Brain microvascular endothelial cell (primary cell): ENCODE measurements around the gene CCDC167.
A peak's percentile ranks its signal among the peaks of the same experiment; 100 is the strongest.
"Not testable (repeated sequence)": the region's sequence is repeated elsewhere in the genome, so short reads cannot be mapped to it uniquely, and the experiment has no call there.

Experiments used
- DNase-seq: peaks from one replicate; pipeline ENCODE4 v3.0.0-alpha.2; 2020
- H3K27ac ChIP-seq: fragments of 250-450 bp; sonication (Bioruptor Pico); 2 replicates; pipeline ENCODE4 v1.5.1; 2020; ENCODE audit warnings: mild to moderate bottlenecking, moderate library complexity
- H3K27me3 ChIP-seq: fragments of 250-450 bp; sonication (Bioruptor Pico); replicated peaks from 2 replicates; pipeline ENCODE4 v1.5.1; 2020; ENCODE audit warnings: mild to moderate bottlenecking
- H3K36me3 ChIP-seq: fragments of 250-450 bp; sonication (Bioruptor Pico); replicated peaks from 2 replicates; pipeline ENCODE4 v1.5.1; 2020; ENCODE audit warnings: mild to moderate bottlenecking
- H3K4me3 ChIP-seq: 2 replicates; pipeline ENCODE4 v1.5.1; 2011; ENCODE audit warnings: low read depth, mild to moderate bottlenecking, control low read depth, low read length, moderate library complexity
- CTCF ChIP-seq: IDR thresholded peaks from 2 replicates; pipeline ENCODE4 v1.5.1; 2011; ENCODE audit warnings: low read depth, mild to moderate bottlenecking, moderate library complexity, low read length, control low read depth, inconsistent platforms; ENCODE audit errors: missing control alignments
- in situ Hi-C: cut with HindIII; loops from 2 replicates; pipeline ENCODE4 v1.10.0; 2017; ENCODE audit warnings: low sequenced_read_pairs, low pct_ligation_motif_present

Gene CCDC167

GRCh38 chr6:37501632-37502491 is 2.2 kb upstream of the CCDC167 start:
- no peak for TF ChIP-seq CTCF
- DNase-seq = no peak
- no peak overlapping the region for H3K4me3 ChIP-seq
- no peaks in the 10 kb centered on the region for H3K27me3 ChIP-seq
- in situ Hi-C loops = no loop called here
- H3K27ac ChIP-seq = no peak overlapping the region
- no peaks in the 10 kb centered on the region for H3K36me3 ChIP-seq

GRCh38 chr6:37500904-37501303 is 1.2 kb upstream of the CCDC167 start:
- DNase-seq, H3K27me3 ChIP-seq, H3K4me3 ChIP-seq, H3K27ac ChIP-seq, H3K36me3 ChIP-seq, in situ Hi-C loops: not testable (repeated sequence)

- in situ Hi-C loops = no loop called here
- no peak for DNase-seq
- H3K27me3 ChIP-seq = no peaks in the 10 kb centered on the region
- H3K36me3 ChIP-seq = no peaks in the 10 kb centered on the region
- no peak for TF ChIP-seq CTCF
- H3K27ac ChIP-seq = no peak overlapping the region
- H3K4me3 ChIP-seq = peak overlapping the region; percentile 78
Observed at GRCh38 chr6:37500294-37500608, 558 bp upstream of the CCDC167 start.

GRCh38 chr6:37496951-37497885 is 2.5 kb downstream of the CCDC167 start:
- Histone ChIP-seq H3K27me3 (no peaks in the 10 kb centered on the region), H3K27ac (no peak overlapping the region), H3K36me3 (no peaks in the 10 kb centered on the region), H3K4me3 (no peak overlapping the region)
- TF ChIP-seq CTCF = no peak
- no peak for DNase-seq
- in situ Hi-C loops = no loop called here

- no peak overlapping the region for H3K27ac ChIP-seq
- no peak for DNase-seq
- no peaks in the 10 kb centered on the region for H3K27me3 ChIP-seq
- no peak for TF ChIP-seq CTCF
- in situ Hi-C loops = no loop called here
- H3K36me3 ChIP-seq = no peaks in the 10 kb centered on the region
- H3K4me3 ChIP-seq = no peak overlapping the region
Observed at GRCh38 chr6:37495244-37495934, 4.3 kb downstream of the CCDC167 start.

- in situ Hi-C loops = no loop called here
- Histone ChIP-seq H3K36me3 (no peaks in the 10 kb centered on the region), H3K27ac (no peak overlapping the region), H3K4me3 (no peak overlapping the region), H3K27me3 (no peaks in the 10 kb centered on the region)
- TF ChIP-seq CTCF = no peak
- no peak for DNase-seq
Observed at GRCh38 chr6:37493661-37493995, 6.1 kb downstream of the CCDC167 start.
